HG03066 (cell line): ENCODE measurements around the gene LZTR1.

Experiments
- ATAC-seq: cut with Tn5 transposase; IDR thresholded peaks from one replicate; pipeline ENCODE4 v1.9.1; 2021; ENCODE audit warnings: low read depth; ENCODE audit not compliant: unreplicated experiment

Gene LZTR1

GRCh38 chr22:20979243-20979809, 2.8 kb upstream of the LZTR1 start:
- no peak for ATAC-seq

- ATAC-seq, result no peak
Observed at GRCh38 chr22:20979940-20980453, 2.1 kb upstream of the LZTR1 start.

- ATAC-seq, result no peak
Observed at GRCh38 chr22:20980523-20980922, 1.6 kb upstream of the LZTR1 start.

DNA sequence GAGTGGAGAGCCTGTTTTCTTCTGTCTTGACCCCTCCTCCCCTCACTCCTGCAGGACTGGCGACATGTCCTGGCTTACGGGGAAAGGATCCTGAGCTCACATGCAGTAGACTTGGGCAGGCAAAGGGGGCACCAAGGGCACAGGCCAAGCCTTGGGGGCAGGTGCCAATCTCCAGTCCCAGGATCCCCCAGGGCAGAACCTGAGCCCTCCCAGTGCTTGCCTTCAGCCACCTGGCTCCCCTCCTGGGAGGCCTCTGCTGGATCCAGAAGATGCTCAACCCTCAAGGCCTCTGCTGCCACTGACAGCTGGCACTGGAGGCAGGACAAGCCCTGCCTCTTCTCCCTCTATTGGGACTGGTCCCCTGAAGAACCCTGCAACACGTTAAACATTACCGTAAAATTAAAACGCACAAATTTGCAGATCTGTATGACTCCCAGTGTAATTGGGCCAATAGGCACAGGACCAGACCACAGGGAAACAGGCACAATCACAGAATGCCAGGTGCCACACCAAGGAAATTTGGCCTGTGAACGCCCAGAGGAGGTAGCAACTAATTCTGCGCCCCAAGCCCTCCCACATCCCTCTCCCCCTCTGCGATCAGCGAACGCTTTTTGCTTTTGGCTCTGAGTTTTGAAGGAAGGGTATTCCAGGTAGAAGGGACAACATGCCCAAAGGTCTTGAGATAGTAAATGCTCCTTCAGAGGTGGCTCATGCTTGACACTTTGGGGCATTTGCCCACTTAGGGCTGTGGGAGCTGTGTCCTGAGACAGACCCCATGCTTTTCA, 967 bp upstream of the LZTR1 start:
- ATAC-seq, result no peak

- no peak for ATAC-seq
Observed at GRCh38 chr22:20982563-20982882, 426 bp downstream of the LZTR1 start.

- ATAC-seq, result no peak
Observed at GRCh38 chr22:20983081-20983771, 1.1 kb downstream of the LZTR1 start.

DNA sequence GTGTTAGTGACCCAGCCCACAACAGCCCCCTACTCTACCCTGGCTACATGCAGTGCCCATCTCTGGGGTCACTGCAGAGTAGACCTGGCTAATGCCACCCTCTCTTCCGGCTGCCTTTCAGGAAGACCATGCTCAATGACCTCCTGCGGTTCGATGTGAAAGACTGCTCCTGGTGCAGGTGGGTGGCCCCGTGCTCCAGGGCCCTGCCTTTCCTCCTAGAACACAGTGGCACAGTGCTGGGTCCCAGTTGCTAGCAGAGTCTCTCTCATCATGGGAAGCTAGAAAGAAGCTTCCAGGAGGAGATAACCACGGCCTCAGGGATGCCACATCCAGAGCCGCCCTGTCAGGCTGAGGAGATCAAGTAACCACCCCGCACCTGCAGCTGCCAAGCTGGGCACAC, 3.6 kb downstream of the LZTR1 start:
- no peak for ATAC-seq

GRCh38 chr22:20986365-20986764, 4.3 kb downstream of the LZTR1 start:
- ATAC-seq, result no peak

DNA sequence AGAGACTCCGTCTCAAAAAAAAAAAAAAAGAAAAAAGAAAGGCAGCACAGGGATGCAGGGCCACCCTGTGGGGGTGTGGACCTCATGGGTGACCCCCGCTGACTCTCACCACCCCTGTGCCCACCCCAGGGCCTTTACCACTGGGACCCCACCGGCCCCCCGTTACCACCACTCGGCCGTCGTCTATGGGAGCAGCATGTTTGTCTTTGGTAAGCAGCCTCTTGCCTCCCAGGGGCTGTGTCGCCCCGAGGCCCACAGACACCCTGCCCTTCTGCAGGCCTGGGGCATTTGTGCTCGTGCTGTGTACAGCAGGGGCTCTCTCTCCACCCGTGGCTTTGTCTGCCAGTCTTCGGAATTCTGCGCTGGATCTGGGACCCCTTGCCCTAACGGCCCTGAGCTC, 5.3 kb downstream of the LZTR1 start:
- ATAC-seq, result no peak

- no peak for ATAC-seq
Observed at GRCh38 chr22:20988573-20989322, 6.7 kb downstream of the LZTR1 start.

GRCh38 chr22:20989323-20990138, 7.4 kb downstream of the LZTR1 start:
- no peak for ATAC-seq

DNA sequence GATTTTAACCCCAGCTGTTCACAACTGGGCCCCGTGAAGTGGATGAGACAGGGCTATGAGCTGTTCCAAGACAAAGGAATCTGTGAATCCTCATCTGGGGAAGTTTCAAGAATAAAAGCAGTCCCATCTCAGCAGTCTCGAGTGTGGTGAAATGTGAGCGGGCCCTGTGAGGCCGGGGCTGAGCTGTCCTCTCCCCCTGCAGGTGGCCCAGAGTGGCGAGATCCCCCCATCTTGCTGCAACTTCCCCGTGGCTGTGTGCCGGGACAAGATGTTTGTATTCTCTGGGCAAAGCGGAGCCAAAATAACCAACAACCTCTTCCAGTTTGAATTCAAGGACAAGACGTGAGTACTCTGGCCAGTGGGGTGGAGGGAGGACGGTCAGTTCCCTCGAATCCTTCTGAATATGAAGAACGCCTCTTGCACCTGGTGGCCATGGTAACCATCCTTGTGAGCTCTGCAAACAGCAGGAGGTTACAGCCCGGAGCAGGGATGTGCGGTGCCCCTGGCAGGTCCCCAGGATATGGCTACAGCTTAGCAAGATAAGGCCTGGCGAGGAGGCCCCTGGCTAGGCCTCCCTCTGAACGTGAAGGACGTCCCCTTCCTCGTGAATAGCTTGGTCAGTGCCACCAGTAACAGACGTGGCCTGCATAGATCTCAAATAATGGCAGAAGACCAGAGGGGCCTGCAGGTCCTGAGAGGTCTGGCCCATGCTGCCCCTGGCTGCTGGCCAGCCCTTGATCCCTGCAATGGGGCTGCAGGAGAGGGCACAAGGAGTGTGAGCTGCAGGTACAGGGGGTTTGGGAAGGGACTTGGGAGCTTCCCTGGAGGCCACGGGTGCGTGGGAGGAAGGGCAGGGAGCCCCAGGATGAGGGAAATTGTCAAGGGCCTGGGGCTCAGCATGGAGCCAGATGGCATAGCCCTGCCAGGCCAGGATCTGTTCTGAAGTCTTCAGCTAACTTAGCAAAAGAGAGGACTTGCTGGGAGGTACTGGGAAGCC, 8.4 kb downstream of the LZTR1 start:
- no peak for ATAC-seq

- ATAC-seq, result no peak
Observed at GRCh38 chr22:20991252-20992055, 9.4 kb downstream of the LZTR1 start.

GRCh38 chr22:20992056-20992442, 10.0 kb downstream of the LZTR1 start:
- ATAC-seq, result no peak

- ATAC-seq, result no peak
Observed at GRCh38 chr22:20992456-20993303, 10.6 kb downstream of the LZTR1 start.

GRCh38 chr22:20993304-20994127, 11.4 kb downstream of the LZTR1 start:
- ATAC-seq, result no peak
